ENCODE measurements around the gene APH1A. TPM values are rescaled to one million over a fixed set of nuclear protein-coding genes. Genes with fewer than 3 reads are reported as not detected.
A peak's percentile ranks its signal among the peaks of the same experiment; 100 is the strongest.
"Not testable (repeated sequence)": the region's sequence is repeated elsewhere in the genome, so short reads cannot be mapped to it uniquely, and the experiment has no call there.

The APH1A gene
- total RNA-seq, 2 experiments from 2014 or later: 115 to 122 TPM

- Histone ChIP-seq H3K27ac (ENCODE audit: low read depth in 1 of 2, low read length in 2 of 2) (peak overlapping the region; percentile 96 to 99), H3K36me3 (ENCODE audit: insufficient read depth, low read length) (peaks cover 10% of the 10 kb centered on the region), H3K27me3 (ENCODE audit: control insufficient read depth in 1 of 2, insufficient read depth in 2 of 2, low read length in 2 of 2) (no peaks in the 10 kb centered on the region), H3K4me1 (ENCODE audit: insufficient read depth, low read length) (peaks cover 25% of the 10 kb centered on the region), H3K4me3 (ENCODE audit: low read length) (peak overlapping the region; percentile 85), H3K9me3 (ENCODE audit: control insufficient read depth in 1 of 2, insufficient read depth in 1 of 2, low read length in 2 of 2) (no peaks in the 10 kb centered on the region)
- POLR2A ChIA-PET: interaction anchor here (0.6 to 6.6 kb wide), 20 partner anchors 11 to 462 kb away, joined by 3 to 44 read pairs (median 5); partner anchors contain the start of genes APH1A, GOLPH3L, PLEKHO1 and RPRD2
- H3K27me3 Mint-ChIP-seq: no peaks in the 10 kb centered on the region
- no peak overlapping the region for H3K27ac Mint-ChIP-seq
- intact Hi-C loops (cut with DNase I, micrococcal nuclease): loop anchor here (1.0 to 5.0 kb wide), 3 partner anchors 21 to 128 kb away; partner anchors contain the start of genes CIART (in 2 of the 2) and RPRD2 (in 1 of the 2)
- no peak for TF ChIP-seq CTCF (IDR thresholded peaks at IDR 0.05)
- H3K4me3 Mint-ChIP-seq: no peak overlapping the region
- CTCF ChIA-PET: interaction anchor here (2.8 kb wide), 1 partner anchor 21 kb away, joined by 8 read pairs; no protein-coding TSS in a partner anchor
- peaks cover 16% of the 10 kb centered on the region for H3K4me1 Mint-ChIP-seq (ENCODE audit: low read depth)
- ATAC-seq (ENCODE audit: poor library complexity) (peak; percentile 31), DNase-seq (peak; percentile 69 to 96 (median 79))
- peaks cover 31% of the 10 kb centered on the region for H3K36me3 Mint-ChIP-seq (ENCODE audit: low read depth)
- no peaks in the 10 kb centered on the region for H3K9me3 Mint-ChIP-seq
Measured at GRCh38 chr1:150234566-150235293, 34.1 kb downstream of the APH1A start.

DNA sequence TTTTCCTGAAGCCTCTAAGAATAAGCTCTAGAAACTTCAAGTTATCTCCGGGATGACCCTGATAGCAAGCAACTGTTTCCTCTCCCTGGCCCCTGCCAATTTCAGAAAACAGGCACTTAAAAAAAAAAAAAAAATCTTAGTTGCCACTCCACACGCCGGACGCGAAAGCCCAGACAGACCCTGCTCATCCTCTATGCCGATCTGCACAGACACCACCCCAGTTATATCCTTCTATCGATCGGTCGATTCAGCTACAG, 34.6 kb downstream of the APH1A start:
- Histone ChIP-seq H3K27me3 (ENCODE audit: control insufficient read depth in 1 of 2, insufficient read depth in 2 of 2, low read length in 2 of 2) (no peaks in the 10 kb centered on the region), H3K27ac (ENCODE audit: low read depth in 1 of 2, low read length in 2 of 2) (peak overlapping the region; percentile 96 to 99), H3K36me3 (ENCODE audit: insufficient read depth, low read length) (peaks cover 10% of the 10 kb centered on the region), H3K4me3 (ENCODE audit: low read length) (peak overlapping the region; percentile 85), H3K9me3 (ENCODE audit: control insufficient read depth in 1 of 2, insufficient read depth in 1 of 2, low read length in 2 of 2) (no peaks in the 10 kb centered on the region), H3K4me1 (ENCODE audit: insufficient read depth, low read length) (peaks cover 25% of the 10 kb centered on the region)
- Mint-ChIP-seq H3K36me3 (ENCODE audit: low read depth) (peaks cover 32% of the 10 kb centered on the region), H3K27me3 (no peaks in the 10 kb centered on the region), H3K9me3 (no peaks in the 10 kb centered on the region), H3K27ac (no peak overlapping the region), H3K4me3 (no peak overlapping the region), H3K4me1 (ENCODE audit: low read depth) (peaks cover 16% of the 10 kb centered on the region)
- ATAC-seq (ENCODE audit: poor library complexity) (no peak), DNase-seq (no peak)
- CTCF ChIA-PET: interaction anchor here (1.2 to 2.8 kb wide), 2 partner anchors 10 to 22 kb away, joined by 3 to 8 read pairs; no protein-coding TSS in a partner anchor
- TF ChIP-seq CTCF (IDR thresholded peaks at IDR 0.05): no peak
- POLR2A ChIA-PET: interaction anchor here (0.6 to 6.6 kb wide), 13 partner anchors 10 to 347 kb away, joined by 3 to 44 read pairs (median 6); partner anchors contain the start of genes APH1A, CIART, OTUD7B and PLEKHO1
- intact Hi-C loops (cut with DNase I, micrococcal nuclease): loop anchor here in 1 of 2 experiments (1.0 kb wide), 1 partner anchor 21 kb away; no protein-coding TSS in a partner anchor

DNA sequence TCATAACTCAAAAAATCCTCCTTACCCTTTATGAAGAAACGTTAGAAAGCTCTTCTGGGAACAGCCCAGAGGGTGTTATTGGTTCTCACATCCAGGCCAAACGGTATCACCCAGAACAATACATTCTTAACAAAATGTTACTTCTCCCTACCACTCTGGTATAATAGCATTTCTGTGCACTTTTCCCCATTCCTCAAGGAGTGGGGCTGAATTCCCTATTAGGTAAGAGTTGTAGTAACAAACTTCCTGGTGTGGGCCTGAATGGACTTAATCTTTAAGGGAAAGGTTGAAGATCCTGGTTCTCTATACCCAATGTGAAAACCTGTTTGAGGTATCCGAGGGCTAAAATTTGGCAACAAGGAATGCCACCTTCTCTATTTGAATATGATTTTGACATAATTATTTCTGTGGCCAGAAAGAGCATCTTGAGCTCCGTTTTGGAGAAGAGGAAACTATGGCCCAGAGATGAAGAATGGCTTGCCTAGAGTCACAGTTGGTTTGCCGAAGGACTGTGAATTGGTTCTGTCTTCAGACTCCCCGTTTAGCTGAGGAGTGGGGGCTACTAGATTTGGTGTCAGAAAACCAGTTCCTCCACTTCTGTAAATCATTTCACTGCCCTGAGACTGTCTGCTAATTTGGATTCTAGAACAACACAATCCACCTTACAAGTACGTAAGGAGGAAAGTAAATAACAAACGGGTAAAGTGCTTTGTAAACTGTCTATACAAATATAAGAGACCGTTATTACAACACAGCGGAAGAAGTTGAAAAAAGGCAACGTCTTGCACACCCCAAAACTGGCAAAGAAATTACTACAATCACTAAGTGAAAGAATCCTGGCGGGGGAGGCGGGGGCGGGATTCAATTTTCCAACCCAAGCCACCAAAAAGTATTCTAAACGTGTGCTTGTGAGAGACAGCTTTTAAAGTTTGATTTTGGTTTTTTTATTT, 35.2 kb downstream of the APH1A start:
- Histone ChIP-seq H3K4me3 (ENCODE audit: low read length) (peak overlapping the region; percentile 85), H3K27ac (ENCODE audit: low read depth in 1 of 2, low read length in 2 of 2) (peak overlapping the region; percentile 96 to 99), H3K27me3 (ENCODE audit: control insufficient read depth in 1 of 2, insufficient read depth in 2 of 2, low read length in 2 of 2) (no peaks in the 10 kb centered on the region), H3K9me3 (ENCODE audit: control insufficient read depth in 1 of 2, insufficient read depth in 1 of 2, low read length in 2 of 2) (no peaks in the 10 kb centered on the region), H3K4me1 (ENCODE audit: insufficient read depth, low read length) (peaks cover 25% of the 10 kb centered on the region), H3K36me3 (ENCODE audit: insufficient read depth, low read length) (peaks cover 15% of the 10 kb centered on the region)
- H3K27me3 Mint-ChIP-seq: no peaks in the 10 kb centered on the region
- ChIA-PET CTCF (interaction anchor here (0.7 to 2.8 kb wide), 3 partner anchors 9 to 50 kb away, joined by 3 to 8 read pairs (median 3); no protein-coding TSS in a partner anchor), POLR2A (interaction anchor here (0.6 to 6.6 kb wide), 16 partner anchors 8 to 396 kb away, joined by 3 to 44 read pairs (median 6); partner anchors contain the start of genes APH1A, CIART, ENSA and OTUD7B)
- DNase-seq (peak in 4 of 14 experiments; percentile 15 to 52 (median 45)), ATAC-seq (ENCODE audit: poor library complexity) (no peak)
- intact Hi-C loops (cut with DNase I, micrococcal nuclease): loop anchor here (1.0 to 2.0 kb wide), 2 partner anchors 19 to 20 kb away; no protein-coding TSS in a partner anchor
- H3K4me1 Mint-ChIP-seq (ENCODE audit: low read depth): peaks cover 16% of the 10 kb centered on the region
- TF ChIP-seq CTCF (IDR thresholded peaks at IDR 0.05): no peak
- peaks cover 38% of the 10 kb centered on the region for H3K36me3 Mint-ChIP-seq (ENCODE audit: low read depth)
- H3K27ac Mint-ChIP-seq: no peak overlapping the region
- H3K4me3 Mint-ChIP-seq: no peak overlapping the region
- no peaks in the 10 kb centered on the region for H3K9me3 Mint-ChIP-seq

DNA sequence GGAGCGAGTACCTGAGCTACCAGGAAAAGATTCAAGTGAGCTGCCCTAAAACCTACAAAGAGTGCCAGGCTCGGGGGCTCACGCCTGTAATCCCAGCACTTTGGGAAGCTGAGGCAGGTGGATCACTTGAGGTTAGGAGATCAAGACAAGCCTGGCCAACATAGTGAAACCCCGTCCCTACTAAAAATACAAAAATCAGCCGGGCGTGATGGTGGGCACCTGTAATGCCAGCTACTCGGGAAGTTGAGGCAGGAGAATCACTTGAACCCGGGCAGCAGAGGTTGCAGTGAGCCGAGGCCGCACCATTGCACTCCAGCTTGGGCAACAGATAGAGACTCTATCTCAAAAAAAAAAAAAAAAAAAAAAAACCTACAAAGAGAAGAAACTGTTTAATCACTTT, 35.9 kb downstream of the APH1A start:
- intact Hi-C loops (cut with DNase I, micrococcal nuclease): loop anchor here in 1 of 2 experiments (2.0 kb wide), 1 partner anchor 18 kb away; no protein-coding TSS in a partner anchor
- DNase-seq; H3K9me3 Mint-ChIP-seq; H3K27me3 ChIP-seq (ENCODE audit: control insufficient read depth in 1 of 2, insufficient read depth in 2 of 2, low read length in 2 of 2); H3K4me3 ChIP-seq (ENCODE audit: low read length); H3K27me3 Mint-ChIP-seq; H3K4me3 Mint-ChIP-seq; H3K9me3 ChIP-seq (ENCODE audit: control insufficient read depth in 1 of 2, insufficient read depth in 1 of 2, low read length in 2 of 2); ATAC-seq (ENCODE audit: poor library complexity); H3K27ac Mint-ChIP-seq: not testable (repeated sequence)
- Histone ChIP-seq H3K36me3 (ENCODE audit: insufficient read depth, low read length) (peaks cover 19% of the 10 kb centered on the region), H3K27ac (ENCODE audit: low read depth in 1 of 2, low read length in 2 of 2) (peak overlapping the region in 1 of 2 donors; percentile 96), H3K4me1 (ENCODE audit: insufficient read depth, low read length) (peaks cover 25% of the 10 kb centered on the region)
- ChIA-PET POLR2A (interaction anchor here (0.6 to 6.6 kb wide), 10 partner anchors 8 to 396 kb away, joined by 3 to 44 read pairs (median 6); partner anchors contain the start of genes ENSA, OTUD7B, PLEKHO1 and RPRD2), CTCF (interaction anchor here (0.7 to 2.8 kb wide), 3 partner anchors 8 to 49 kb away, joined by 3 to 8 read pairs (median 3); no protein-coding TSS in a partner anchor)
- Mint-ChIP-seq H3K4me1 (ENCODE audit: low read depth) (peaks cover 16% of the 10 kb centered on the region), H3K36me3 (ENCODE audit: low read depth) (peaks cover 43% of the 10 kb centered on the region)

Data from CD4-positive, alpha-beta T cell (primary cell).